Bronchial epithelial cell (primary cell): ENCODE measurements around the gene CDH12. TPM values are rescaled to one million over a fixed set of nuclear protein-coding genes. Genes with fewer than 3 reads are reported as not detected.

ENCODE experiments used
- DNase-seq: peaks from one replicate; pipeline ENCODE4 v3.0.0-alpha.2; 2010; ENCODE audit warnings: low read depth
- FAIRE-seq: peaks from 2 replicates; lab custom pipeline; 2011; peaks lifted over from hg19 to GRCh38; lab: Jason Lieb, UNC
- H3K27me3 ChIP-seq: 2 replicates; pipeline ENCODE4 v1.5.1; 2011; ENCODE audit warnings: low read length; ENCODE audit not compliant: control insufficient read depth, insufficient read depth
- H3K36me3 ChIP-seq: 2 replicates; pipeline ENCODE4 v1.5.1; 2011; ENCODE audit warnings: low read length; ENCODE audit not compliant: control insufficient read depth, insufficient read depth
- H3K4me3 ChIP-seq: 2 replicates; pipeline ENCODE4 v1.5.1; 2011; ENCODE audit warnings: mild to moderate bottlenecking, low read depth, low read length, control low read depth
- total RNA-seq: library from RNA; depleted of rRNA; stranded (reverse); fragments of >200 nt; gene quantifications from 2 replicates; pipeline ENCODE4 v1.2.1, GENCODE V29; 2014
- TF ChIP-seq, protein P1 (sequence below): IDR thresholded peaks from 2 replicates; pipeline ENCODE4 v1.5.1; 2011; ENCODE audit warnings: mild to moderate bottlenecking, moderate library complexity, low read length, control low read depth, inconsistent platforms; ENCODE audit not compliant: insufficient read depth, severe bottlenecking

The CDH12 gene
- total RNA-seq, 1 donor from 2014 or later = not detected

DNA sequence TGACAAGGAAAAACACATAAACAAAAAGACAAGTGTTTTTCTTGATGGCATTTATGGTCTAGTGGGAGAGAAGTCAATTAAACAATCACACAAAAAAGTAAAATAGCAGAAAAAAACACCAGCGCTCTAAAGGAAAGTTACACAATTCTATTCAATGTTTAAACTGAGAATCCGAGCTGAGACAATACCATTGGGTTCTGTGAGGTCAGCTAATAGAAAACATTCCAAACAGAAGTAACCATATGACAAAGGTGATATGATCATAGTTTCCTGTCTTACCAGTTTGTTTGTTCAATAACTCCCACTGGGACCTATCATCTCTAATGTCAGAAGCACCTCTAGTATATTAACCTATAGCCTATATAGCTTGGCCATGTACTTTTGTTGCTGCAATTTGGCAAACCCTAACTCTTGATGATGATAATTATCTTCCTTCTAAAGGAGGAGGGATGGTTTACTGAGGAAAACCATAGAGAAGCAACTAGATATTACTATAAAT lies 1030.0 kb downstream of the CDH12 start:
- Histone ChIP-seq H3K4me3 (no peak overlapping the region), H3K27me3 (no peaks in the 10 kb centered on the region), H3K36me3 (no peaks in the 10 kb centered on the region)
- no peak for FAIRE-seq
- TF ChIP-seq, protein P1, sequence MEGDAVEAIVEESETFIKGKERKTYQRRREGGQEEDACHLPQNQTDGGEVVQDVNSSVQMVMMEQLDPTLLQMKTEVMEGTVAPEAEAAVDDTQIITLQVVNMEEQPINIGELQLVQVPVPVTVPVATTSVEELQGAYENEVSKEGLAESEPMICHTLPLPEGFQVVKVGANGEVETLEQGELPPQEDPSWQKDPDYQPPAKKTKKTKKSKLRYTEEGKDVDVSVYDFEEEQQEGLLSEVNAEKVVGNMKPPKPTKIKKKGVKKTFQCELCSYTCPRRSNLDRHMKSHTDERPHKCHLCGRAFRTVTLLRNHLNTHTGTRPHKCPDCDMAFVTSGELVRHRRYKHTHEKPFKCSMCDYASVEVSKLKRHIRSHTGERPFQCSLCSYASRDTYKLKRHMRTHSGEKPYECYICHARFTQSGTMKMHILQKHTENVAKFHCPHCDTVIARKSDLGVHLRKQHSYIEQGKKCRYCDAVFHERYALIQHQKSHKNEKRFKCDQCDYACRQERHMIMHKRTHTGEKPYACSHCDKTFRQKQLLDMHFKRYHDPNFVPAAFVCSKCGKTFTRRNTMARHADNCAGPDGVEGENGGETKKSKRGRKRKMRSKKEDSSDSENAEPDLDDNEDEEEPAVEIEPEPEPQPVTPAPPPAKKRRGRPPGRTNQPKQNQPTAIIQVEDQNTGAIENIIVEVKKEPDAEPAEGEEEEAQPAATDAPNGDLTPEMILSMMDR = no peak
- DNase-seq = peak; percentile 19

DNA sequence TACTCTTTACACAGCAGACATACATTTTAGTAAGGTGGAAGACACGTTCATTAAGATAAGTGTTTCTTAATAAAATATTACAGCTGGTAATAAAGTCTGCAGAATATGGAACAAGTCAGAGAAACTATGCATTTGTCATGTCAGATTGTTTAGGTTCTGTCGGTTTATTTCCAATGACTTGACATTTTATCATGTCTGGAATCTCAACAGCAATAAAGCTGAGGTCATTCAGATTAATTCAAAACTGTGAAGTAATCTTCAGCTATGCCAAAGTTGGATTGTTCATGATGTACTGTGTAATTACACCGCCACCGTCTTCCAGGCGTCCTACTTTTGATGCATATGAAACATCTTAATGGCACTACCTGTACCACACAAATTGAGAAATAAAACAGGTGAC lies 1032.6 kb downstream of the CDH12 start:
- DNase-seq (no peak), FAIRE-seq (no peak)

DNA sequence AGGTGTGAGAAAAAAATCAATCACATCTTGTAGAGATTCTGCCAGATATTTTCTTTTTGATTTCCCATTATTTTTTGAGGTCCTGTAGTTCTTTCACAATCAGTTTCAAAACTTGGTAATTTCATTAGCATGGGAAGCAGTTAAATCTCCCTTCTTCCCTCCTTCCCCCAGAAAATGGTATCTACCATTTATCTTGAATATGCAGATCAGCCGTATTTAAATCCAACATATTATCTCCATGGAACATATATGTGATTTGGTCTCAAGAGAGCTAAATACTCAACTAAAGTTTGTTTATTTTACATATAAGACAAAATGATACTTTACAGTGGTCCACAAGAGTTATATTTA lies 1034.8 kb downstream of the CDH12 start:
- FAIRE-seq (no peak), DNase-seq (no peak)
- Histone ChIP-seq H3K36me3 (no peaks in the 10 kb centered on the region), H3K4me3 (no peak overlapping the region), H3K27me3 (no peaks in the 10 kb centered on the region)
- TF ChIP-seq, protein P1 = no peak

More for the DNA sequence above, 1032.6 kb downstream of the CDH12 start:
- no peak overlapping the region for H3K4me3 ChIP-seq
- no peaks in the 10 kb centered on the region for H3K27me3 ChIP-seq
- TF ChIP-seq, protein P1 = no peak
- H3K36me3 ChIP-seq = no peaks in the 10 kb centered on the region

DNA sequence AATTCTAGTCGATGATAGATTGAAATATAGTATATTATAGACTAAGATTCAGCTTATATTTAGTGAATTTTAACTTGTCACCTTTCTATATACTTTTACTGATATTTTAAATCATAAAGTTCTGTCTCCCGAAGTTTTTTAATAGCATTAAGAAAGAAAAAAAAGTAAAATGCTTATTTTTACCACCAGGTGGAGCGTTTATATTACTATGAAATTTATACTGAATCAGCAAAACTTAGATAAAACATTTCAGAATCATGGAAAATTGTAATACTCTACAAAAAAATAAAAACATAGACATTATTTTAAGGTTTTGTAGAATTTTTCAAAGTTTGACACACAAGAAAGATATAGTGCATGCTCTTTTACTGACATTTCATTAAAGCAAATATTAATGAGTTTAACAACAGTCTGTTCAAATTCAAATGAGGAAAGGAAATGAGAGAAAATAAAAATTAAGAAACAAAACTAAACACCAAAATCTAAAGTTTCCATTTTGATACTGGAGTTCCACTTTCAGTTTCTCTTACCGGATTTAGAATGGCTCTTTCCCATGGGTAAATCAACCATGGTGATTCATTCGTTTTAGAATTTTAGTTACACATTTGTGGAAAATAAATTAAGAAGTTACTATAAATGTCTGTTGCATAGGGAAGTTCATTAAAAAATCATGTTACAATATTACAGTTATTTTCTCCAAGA lies 1035.3 kb downstream of the CDH12 start:
- no peak overlapping the region for H3K4me3 ChIP-seq
- TF ChIP-seq, protein P1 = no peak
- DNase-seq (no peak), FAIRE-seq (no peak)
- H3K36me3 ChIP-seq = no peaks in the 10 kb centered on the region
- no peaks in the 10 kb centered on the region for H3K27me3 ChIP-seq

DNA sequence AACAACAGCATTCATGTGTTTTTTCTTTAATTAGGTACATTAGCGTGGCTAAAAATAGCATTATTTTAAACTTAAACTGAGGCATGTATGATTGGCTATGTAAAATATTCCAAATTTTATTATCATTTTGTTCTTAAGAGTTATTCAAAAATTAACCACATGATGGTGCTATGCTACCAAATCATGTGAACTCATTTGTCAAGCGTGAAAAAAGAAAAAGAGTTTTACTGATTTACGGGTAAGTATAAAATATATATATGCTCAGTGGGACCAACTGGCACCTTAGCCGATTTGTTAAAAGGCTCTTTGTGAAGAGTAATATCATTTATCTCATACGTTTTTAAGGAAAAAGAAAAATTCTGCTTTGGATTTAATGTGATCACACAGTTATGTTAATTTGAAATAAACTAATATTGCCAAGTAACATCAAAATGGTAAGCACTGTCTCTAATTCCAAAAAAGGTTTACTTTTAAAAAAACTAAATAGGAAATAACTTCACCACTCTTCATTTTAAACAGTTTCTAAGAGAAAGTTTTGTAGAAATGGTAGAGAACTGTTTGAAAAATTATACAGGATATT lies 1042.3 kb downstream of the CDH12 start:
- Histone ChIP-seq H3K4me3 (no peak overlapping the region), H3K27me3 (no peaks in the 10 kb centered on the region), H3K36me3 (no peaks in the 10 kb centered on the region)
- DNase-seq (peak; percentile 52), FAIRE-seq (no peak)
- TF ChIP-seq, protein P1 = peak; percentile 10
